ENCODE data around the gene CBX5.
A peak's percentile ranks its signal among the peaks of the same experiment; 100 is the strongest.
"Not testable (repeated sequence)": the region's sequence is repeated elsewhere in the genome, so short reads cannot be mapped to it uniquely, and the experiment has no call there.

CBX5 gene

GRCh38 chr12:54196396-54196795, 83.5 kb downstream of the CBX5 start:
- DNase-seq = no peak

- DNase-seq = no peak
Observed at GRCh38 chr12:54195737-54196347, 84.1 kb downstream of the CBX5 start.

DNA sequence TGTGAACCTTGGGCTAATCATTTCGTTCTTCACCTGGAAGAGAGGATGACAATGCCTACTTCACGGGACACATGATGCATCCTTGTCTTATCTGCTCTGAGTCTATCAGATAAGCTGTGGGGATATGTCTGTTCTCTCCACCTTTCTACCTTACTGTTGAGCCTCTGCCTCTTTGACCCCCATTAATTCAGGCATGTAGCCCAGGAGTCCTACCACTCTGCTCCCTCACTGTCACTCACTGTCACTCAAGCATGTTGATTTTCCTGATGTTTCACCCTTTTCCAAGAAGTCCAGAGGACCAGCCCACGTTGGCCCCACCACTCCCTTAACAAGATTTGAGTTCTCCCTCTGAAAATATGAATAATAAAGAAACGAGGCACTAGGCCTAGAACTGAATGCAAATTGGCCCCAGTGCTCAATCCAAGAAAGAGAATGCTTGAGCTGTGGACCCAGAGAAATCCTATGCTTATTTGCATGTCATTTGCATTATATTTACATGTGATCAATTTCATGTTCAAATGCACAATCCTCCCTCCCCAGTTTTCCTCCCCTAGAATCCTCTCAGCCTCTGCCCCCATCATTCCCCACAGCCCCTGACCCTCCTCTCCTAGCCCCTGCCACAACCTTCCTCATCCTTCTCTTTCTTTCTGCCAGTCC, 84.7 kb downstream of the CBX5 start:
- no peak for DNase-seq

DNA sequence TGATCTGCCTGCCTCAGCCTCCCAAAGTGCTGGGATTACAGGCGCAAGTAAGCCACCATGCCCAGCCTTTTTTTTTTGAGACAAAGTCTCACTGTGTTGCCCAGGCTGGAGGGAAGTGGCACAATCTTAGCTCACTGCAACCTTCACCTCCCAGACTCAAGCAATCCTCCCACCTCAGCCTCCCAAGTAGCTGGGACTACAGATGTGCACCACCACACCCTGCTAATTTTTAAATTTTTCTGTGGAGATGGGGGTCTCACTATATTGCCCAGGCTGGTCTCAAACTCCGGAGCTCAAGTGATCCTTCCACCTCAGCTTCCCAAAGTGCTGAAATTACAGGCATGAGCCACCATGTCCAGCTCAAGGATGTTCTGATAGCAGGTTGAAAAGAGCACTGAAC, 85.3 kb downstream of the CBX5 start:
- not testable (repeated sequence) for DNase-seq

DNA sequence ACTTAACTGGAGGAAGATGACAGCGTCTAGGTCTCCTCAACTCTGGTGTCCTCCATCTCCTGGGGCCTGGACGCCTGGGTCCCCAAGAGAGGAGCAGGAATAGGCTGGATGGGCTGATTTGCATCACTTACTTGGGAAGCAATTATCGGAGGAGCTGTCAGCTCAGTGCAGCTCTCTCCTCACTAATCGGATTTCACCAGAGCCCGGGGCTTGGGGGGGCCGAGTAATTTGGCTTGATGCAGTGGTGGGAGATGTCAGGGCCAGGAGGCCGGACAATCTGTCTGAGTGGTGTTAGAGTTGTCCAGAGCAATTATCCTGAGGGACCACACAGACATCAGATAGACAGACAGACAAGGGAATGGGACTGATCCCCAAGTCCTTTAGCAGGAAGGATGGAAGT, 86.5 kb downstream of the CBX5 start:
- no peak for DNase-seq

DNA sequence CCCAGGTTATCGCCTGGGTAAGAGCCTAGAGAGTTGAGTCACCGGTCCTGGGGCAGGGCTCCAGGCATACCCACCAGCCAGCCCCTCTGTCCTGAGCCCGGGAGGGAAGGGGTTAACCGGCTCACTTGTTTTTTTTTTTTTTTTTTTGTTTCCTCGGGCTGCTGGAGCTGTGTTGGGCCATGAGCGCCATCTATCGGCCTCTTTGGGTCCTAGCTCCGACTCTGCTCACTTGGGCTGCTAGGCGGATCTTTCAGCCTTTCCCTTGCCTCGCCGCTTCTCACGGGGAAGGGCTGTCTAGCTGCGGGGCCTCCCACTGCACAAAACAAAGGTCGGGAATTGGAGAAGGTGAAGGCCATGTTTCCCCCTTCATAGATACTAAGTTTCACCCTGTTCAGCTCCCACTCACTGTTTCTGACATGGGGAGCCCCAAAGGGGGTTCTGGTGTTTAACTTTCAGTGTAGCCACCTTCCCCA, 88.3 kb downstream of the CBX5 start:
- DNase-seq = peak; percentile 87 to 90

DNA sequence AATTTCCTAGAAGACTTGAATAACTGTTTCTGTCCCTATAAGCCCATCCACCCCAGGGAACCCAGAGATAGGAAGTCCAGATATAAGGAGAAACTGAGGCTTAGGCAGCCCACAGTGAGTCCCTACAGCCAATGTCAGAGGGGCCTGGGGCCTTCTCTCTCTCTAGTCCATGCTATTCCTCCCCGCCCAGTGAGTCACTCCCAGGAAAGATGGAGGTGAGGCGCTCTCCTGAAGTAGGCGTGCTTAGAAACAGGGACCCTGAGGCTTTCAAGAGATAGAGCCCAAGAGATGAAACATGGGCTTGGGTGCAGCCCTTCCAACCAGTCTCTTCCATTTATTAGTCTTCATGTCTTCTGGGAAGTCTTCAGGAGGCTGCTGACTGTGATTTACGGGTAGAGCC, 88.8 kb downstream of the CBX5 start:
- DNase-seq = no peak

GRCh38 chr12:54189198-54189539, 90.8 kb downstream of the CBX5 start:
- no peak for DNase-seq

DNA sequence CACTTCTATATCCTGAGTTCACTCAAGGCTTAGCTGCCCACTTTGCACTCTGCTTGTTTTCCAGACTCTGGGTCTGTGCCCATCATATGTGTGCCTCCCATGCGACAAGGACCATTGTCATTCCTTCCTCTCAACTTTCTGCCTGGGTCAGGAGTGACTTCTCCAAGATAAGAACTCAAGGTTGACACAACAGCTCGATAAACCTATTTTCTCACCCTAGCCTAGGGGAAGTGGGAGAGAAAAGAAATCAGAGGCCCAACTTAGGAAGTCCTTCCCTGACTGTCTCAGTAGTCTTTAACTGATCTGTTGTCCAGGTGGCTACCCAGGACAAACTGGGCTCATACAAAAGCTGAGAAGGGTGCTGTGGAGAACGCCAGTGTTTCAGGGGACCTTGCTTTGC, 92.8 kb downstream of the CBX5 start:
- no peak for DNase-seq

DNA sequence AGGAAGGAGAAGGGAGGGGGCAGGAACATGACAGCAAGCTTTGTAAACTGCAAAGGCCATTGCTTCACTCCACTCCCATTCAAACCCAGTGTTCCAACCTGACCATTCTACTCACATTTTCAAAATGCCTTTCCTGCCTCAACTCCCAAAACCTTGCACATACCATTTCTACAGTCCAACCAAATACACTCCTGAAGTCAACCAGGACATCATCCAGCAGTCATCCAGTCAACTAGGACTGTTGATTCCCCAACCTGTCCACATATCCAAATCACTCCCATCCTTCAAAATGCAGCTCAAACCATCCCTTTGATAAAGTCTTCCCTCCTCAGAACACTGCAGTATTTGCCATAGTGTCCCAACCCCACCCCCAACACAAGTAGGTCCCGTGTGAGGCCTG, 94.0 kb downstream of the CBX5 start:
- no peak for DNase-seq

DNA sequence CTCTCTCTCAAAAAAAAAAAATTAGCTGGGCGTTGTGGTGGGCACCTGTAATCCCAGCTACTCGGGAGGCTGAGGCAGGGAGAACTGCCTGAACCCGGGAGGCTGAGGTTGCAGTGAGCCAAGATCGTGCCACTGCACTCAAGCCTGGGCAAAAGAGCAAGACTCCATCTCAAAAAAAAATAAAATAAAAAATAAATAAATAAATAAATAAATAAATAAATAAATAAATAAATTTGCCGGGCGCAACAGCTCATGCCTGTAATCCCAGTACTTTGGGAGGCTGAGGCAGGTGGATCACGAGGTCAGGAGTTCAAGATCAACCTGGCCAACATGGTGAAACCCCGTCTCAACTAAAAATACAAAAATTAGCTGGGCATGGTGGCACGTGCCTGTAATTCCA, 94.6 kb downstream of the CBX5 start:
- DNase-seq = not testable (repeated sequence)

DNA sequence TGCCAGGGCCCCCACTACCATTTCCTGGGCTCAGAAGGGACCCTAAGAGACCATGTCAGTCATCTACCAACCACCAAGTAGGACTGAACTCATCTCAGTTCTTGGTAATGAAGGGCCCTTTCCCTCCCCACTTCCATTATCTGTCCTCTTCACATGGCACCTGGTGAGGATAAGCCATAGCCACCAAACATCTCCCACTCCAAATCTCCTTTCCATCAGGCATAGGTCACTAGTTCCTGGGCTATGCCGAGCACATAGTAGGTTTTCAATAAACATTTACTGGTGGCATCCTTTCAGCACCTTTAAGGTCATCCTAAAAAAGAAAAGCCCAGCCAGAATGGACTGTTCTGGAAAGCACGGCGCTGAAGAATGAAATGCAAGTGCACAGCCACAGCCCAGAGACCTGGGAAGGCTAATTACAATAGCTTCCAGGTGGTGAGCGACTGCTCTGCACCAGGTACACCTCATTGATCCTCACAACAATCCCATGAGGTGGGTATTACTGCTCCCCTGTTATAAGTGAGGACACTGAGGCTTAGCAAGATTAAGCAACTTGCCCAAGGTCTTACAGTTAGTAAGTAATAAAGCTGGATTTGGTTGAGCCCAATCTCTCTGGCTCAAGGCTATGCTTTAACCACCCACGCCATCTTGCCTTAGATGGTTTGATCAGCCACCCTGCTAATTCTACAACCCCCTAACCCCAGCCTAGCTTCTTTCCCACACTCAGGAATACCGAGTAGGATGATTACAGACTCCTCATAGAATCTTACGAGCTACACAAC, 95.7 kb downstream of the CBX5 start:
- DNase-seq = no peak

DNA sequence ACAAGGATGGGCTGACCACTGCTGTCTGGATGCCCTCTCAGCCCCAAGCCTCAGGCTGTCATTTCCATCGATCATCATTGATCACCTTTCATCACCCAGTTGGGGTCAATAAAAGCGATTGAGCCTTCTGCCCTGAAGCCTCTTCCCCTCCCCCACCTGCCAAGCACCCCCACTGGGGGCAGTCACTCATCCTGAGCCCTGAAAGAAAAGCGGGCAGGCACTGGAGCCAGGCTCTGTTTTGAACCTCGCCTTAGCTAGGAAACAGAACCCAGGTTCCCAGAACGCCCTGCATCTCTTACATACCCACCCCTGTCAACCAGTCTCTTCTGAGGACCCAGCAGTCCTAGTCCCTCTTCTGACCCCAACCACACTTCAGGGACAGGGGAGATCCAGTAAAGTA, 96.9 kb downstream of the CBX5 start:
- no peak for DNase-seq

- no peak for DNase-seq
Observed at GRCh38 chr12:54182086-54182485, 97.8 kb downstream of the CBX5 start.
